ENCODE data around the gene YY1.
"Not testable (repeated sequence)": the region's sequence is repeated elsewhere in the genome, so short reads cannot be mapped to it uniquely, and the experiment has no call there.

The YY1 gene

GRCh38 chr14:100213956-100214769 lies 24.8 kb upstream of the YY1 start:
- DNase-seq, result peak; percentile 59 to 68

GRCh38 chr14:100214770-100215083 lies 24.2 kb upstream of the YY1 start:
- no peak for DNase-seq

- no peak for DNase-seq
These were observed 23.5 kb upstream of the YY1 start for GRCh38 chr14:100215330-100215885.

- no peak for DNase-seq
These were observed 19.7 kb upstream of the YY1 start for GRCh38 chr14:100219126-100219785.

- DNase-seq, result peak; percentile 20 to 46
These were observed 17.3 kb upstream of the YY1 start for GRCh38 chr14:100221533-100222223.

GRCh38 chr14:100222224-100223093 lies 16.5 kb upstream of the YY1 start:
- peak in 1 of 2 donors; percentile 50 for DNase-seq

- DNase-seq, result no peak
These were observed 15.4 kb upstream of the YY1 start for GRCh38 chr14:100223332-100224201.

- DNase-seq, result no peak
These were observed 14.6 kb upstream of the YY1 start for GRCh38 chr14:100224229-100224866.

- no peak for DNase-seq
These were observed 13.8 kb upstream of the YY1 start for GRCh38 chr14:100225169-100225568.

GRCh38 chr14:100230361-100230760 lies 8.6 kb upstream of the YY1 start:
- no peak for DNase-seq

- DNase-seq, result no peak
These were observed 4.4 kb upstream of the YY1 start for GRCh38 chr14:100234511-100234910.

- DNase-seq, result not testable (repeated sequence)
These were observed 2.6 kb upstream of the YY1 start for GRCh38 chr14:100236271-100236818.

- DNase-seq, result no peak
These were observed 2.1 kb upstream of the YY1 start for GRCh38 chr14:100236881-100237280.

- peak; percentile 38 to 55 for DNase-seq
These were observed 1.1 kb upstream of the YY1 start for GRCh38 chr14:100237735-100238418.

- DNase-seq, result peak in 1 of 2 donors; percentile 34
These were observed 381 bp downstream of the YY1 start for GRCh38 chr14:100239211-100239839.

- peak; percentile 38 to 81 for DNase-seq
These were observed 1.1 kb downstream of the YY1 start for GRCh38 chr14:100239840-100240667.

GRCh38 chr14:100240668-100241032 lies 1.7 kb downstream of the YY1 start:
- no peak for DNase-seq

- no peak for DNase-seq
These were observed 2.3 kb downstream of the YY1 start for GRCh38 chr14:100241279-100241678.

GRCh38 chr14:100243020-100243419 lies 4.1 kb downstream of the YY1 start:
- no peak for DNase-seq
